NB4 (cell line): ENCODE results near the gene MIER1.

Experiments used
- CTCF ChIP-seq: IDR thresholded peaks from one replicate; pipeline ENCODE4 v1.5.1; 2012; ENCODE audit warnings: low read depth, low read length
- MAX ChIP-seq: IDR thresholded peaks from 2 replicates; pipeline ENCODE4 v1.6.1; 2011; ENCODE audit warnings: low read depth, low read length
- MYC ChIP-seq: IDR thresholded peaks from 2 replicates; pipeline ENCODE4 v1.6.1; 2011; ENCODE audit warnings: low read depth, low read length
- POLR2A ChIP-seq: IDR thresholded peaks from 2 replicates; pipeline ENCODE4 v1.6.1; 2011; ENCODE audit warnings: mild to moderate bottlenecking; ENCODE audit not compliant: insufficient read length; ENCODE audit errors: extremely low read depth

- TF ChIP-seq CTCF = no peak
- no peak for TF ChIP-seq MAX
- TF ChIP-seq POLR2A = no peak
- TF ChIP-seq MYC = no peak
Observed at GRCh38 chr1:66957938-66958337, 33.1 kb downstream of the MIER1 start.
